Measurements from ENCODE around the gene ACTL6B. TPM values are rescaled to one million over a fixed set of nuclear protein-coding genes. Genes with fewer than 3 reads are reported as not detected.

ACTL6B gene
- total and polyA plus RNA-seq, 2 of the 13 experiments (the other 11 are each of a cell fraction or from before 2014, with no cell fraction given), result not detected

DNA sequence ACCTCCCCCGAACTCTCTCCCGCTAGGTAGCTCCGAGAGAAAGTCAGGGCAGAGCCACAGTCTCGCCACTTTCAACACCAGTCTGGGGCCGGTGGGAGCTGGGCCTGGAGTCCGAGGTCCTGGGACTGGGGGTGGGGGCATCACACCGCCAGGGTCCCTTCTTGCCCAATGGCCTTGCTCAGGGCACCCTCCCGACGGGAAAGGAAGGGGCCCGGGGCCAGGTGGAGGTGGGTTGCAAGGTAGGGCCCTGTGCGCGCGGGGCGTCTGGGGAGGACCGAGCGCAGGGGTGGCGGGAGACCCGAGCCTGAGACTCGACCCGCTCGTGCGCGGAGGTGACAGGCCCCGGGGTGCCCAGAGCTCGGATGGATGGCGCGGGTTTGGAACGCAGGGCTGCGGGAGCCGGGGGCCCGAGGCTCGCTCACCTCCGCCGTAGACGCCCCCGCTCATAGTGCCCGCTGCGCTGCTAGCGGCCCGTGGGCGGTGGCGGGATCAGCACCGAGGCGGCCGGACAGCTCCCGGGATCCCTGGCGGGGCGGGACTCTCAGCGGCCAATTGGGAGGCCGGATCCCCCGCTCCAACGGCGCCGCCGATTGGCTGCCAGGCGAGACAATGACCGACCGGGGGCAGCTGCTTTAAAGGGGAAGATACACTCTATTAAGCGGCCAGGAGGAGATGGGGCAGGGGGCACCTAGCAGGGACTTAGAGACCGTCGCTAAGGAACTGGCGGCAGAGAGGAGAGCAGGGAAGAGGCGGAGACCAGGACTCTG lies at the start of gene ACTL6B (continued):
- TF ChIP-seq, protein P1, sequence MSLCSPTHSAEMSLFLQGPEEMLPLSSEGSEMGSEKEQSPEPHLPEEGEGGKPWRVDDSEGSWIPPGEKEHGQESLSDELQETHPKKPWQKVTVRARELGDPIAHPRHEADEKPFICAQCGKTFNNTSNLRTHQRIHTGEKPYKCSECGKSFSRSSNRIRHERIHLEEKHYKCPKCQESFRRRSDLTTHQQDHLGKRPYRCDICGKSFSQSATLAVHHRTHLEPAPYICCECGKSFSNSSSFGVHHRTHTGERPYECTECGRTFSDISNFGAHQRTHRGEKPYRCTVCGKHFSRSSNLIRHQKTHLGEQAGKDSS (CRISPR knock-in tag; IDR thresholded peaks at IDR 0.05; ENCODE audit: borderline replicate concordance, low read depth), result 0 out of 2 replicates have a peak, but pooled peaks have one; percentile 31
- TF ChIP-seq, protein P2, sequence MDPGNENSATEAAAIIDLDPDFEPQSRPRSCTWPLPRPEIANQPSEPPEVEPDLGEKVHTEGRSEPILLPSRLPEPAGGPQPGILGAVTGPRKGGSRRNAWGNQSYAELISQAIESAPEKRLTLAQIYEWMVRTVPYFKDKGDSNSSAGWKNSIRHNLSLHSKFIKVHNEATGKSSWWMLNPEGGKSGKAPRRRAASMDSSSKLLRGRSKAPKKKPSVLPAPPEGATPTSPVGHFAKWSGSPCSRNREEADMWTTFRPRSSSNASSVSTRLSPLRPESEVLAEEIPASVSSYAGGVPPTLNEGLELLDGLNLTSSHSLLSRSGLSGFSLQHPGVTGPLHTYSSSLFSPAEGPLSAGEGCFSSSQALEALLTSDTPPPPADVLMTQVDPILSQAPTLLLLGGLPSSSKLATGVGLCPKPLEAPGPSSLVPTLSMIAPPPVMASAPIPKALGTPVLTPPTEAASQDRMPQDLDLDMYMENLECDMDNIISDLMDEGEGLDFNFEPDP (CRISPR knock-in tag; conservative IDR thresholded peaks at IDR 0.05), result no peak
- TF ChIP-seq, protein P3, sequence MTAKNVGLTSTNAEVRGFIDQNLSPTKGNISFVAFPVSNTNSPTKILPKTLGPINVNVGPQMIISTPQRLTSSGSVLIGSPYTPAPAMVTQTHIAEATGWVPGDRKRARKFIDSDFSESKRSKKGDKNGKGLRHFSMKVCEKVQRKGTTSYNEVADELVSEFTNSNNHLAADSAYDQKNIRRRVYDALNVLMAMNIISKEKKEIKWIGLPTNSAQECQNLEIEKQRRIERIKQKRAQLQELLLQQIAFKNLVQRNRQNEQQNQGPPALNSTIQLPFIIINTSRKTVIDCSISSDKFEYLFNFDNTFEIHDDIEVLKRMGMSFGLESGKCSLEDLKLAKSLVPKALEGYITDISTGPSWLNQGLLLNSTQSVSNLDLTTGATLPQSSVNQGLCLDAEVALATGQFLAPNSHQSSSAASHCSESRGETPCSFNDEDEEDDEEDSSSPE (CRISPR knock-in tag; IDR thresholded peaks at IDR 0.05), result peak; percentile 69
- TF ChIP-seq PAX8 (CRISPR knock-in tag; IDR thresholded peaks at IDR 0.05; ENCODE audit: borderline replicate concordance) (0 out of 2 replicates have a peak, but pooled peaks have one; percentile 73), THYN1 (CRISPR knock-in tag; IDR thresholded peaks at IDR 0.05; ENCODE audit: borderline replicate concordance, low read depth) (no peak), GTF2F1 (IDR thresholded peaks at IDR 0.05; ENCODE audit: low read length) (no peak), ZFP36L2 (CRISPR knock-in tag; IDR thresholded peaks at IDR 0.05) (no peak), KDM5B (CRISPR knock-in tag; IDR thresholded peaks at IDR 0.05; ENCODE audit: borderline replicate concordance) (peak; percentile 90), REL (CRISPR knock-in tag; conservative IDR thresholded peaks at IDR 0.05) (peak; percentile 62; the same call in 1 of the 2 replicates), TSC22D2 (CRISPR knock-in tag; IDR thresholded peaks at IDR 0.05; ENCODE audit: borderline replicate concordance) (peak; percentile 95; the same call in 1 of the 2 replicates), PITX1 (CRISPR knock-in tag; IDR thresholded peaks at IDR 0.05) (peak; percentile 73), ZNF33B (CRISPR knock-in tag; IDR thresholded peaks at IDR 0.05) (0 out of 2 replicates have a peak, but pooled peaks have one; percentile 66), FOSL2 (CRISPR knock-in tag; IDR thresholded peaks at IDR 0.05) (peak; percentile 56), ZNF816 (CRISPR knock-in tag; IDR thresholded peaks at IDR 0.05; ENCODE audit: borderline replicate concordance) (peak; percentile 80; the same call in 1 of the 2 replicates), ONECUT2 (CRISPR knock-in tag; IDR thresholded peaks at IDR 0.05) (no peak), XRCC5 (optimal IDR thresholded peaks at IDR 0.05; ENCODE audit: low read length) (peak; percentile 77), SP1 (IDR thresholded peaks at IDR 0.05) (no peak), SP1 (CRISPR knock-in tag; IDR thresholded peaks at IDR 0.05) (peak; percentile 40; the same call in 1 of the 2 replicates), ZNF558 (CRISPR knock-in tag; IDR thresholded peaks at IDR 0.05; ENCODE audit: borderline replicate concordance) (peak; percentile 84; the same call in 1 of the 2 replicates), PHF21A (CRISPR knock-in tag; IDR thresholded peaks at IDR 0.05) (no peak), ZBTB20 (CRISPR knock-in tag; IDR thresholded peaks at IDR 0.05; ENCODE audit: borderline replicate concordance, low read depth) (peak; percentile 86; the same call in 1 of the 2 replicates), ZNF83 (CRISPR knock-in tag; IDR thresholded peaks at IDR 0.05; ENCODE audit: borderline replicate concordance) (no peak), HOXA9 (CRISPR knock-in tag; IDR thresholded peaks at IDR 0.05; ENCODE audit: borderline replicate concordance) (peak; percentile 72; the same call in 1 of the 2 replicates), ZNF563 (CRISPR knock-in tag; IDR thresholded peaks at IDR 0.05) (peak; percentile 98), ZNF709 (CRISPR knock-in tag; IDR thresholded peaks at IDR 0.05) (peak; percentile 89)
- TF ChIP-seq, protein P4, sequence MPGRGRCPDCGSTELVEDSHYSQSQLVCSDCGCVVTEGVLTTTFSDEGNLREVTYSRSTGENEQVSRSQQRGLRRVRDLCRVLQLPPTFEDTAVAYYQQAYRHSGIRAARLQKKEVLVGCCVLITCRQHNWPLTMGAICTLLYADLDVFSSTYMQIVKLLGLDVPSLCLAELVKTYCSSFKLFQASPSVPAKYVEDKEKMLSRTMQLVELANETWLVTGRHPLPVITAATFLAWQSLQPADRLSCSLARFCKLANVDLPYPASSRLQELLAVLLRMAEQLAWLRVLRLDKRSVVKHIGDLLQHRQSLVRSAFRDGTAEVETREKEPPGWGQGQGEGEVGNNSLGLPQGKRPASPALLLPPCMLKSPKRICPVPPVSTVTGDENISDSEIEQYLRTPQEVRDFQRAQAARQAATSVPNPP (CRISPR knock-in tag; IDR thresholded peaks at IDR 0.05), result no peak
